Choroid plexus epithelial cell (primary cell): ENCODE measurements around the gene SIPA1.

Source experiments
- DNase-seq: peaks from one replicate; pipeline ENCODE4 v3.0.0-alpha.2; 2010; ENCODE audit warnings: low read depth
- H3K4me3 ChIP-seq: 2 replicates; pipeline ENCODE4 v1.5.1; 2011; ENCODE audit warnings: low read depth, mild to moderate bottlenecking, control low read depth, low read length, moderate library complexity
- CTCF ChIP-seq: conservative IDR thresholded peaks from 2 replicates; pipeline ENCODE4 v1.5.1; 2011; ENCODE audit warnings: low read depth, mild to moderate bottlenecking, control low read depth, inconsistent platforms, low read length, moderate library complexity

Gene SIPA1

GRCh38 chr11:65619281-65619928, 18.5 kb upstream of the SIPA1 start:
- H3K4me3 ChIP-seq: no peak overlapping the region
- TF ChIP-seq CTCF: no peak
- no peak for DNase-seq

GRCh38 chr11:65620666-65621065, 17.2 kb upstream of the SIPA1 start:
- no peak for DNase-seq
- no peak overlapping the region for H3K4me3 ChIP-seq
- TF ChIP-seq CTCF: no peak

- no peak for DNase-seq
- no peak for TF ChIP-seq CTCF
- H3K4me3 ChIP-seq: no peak overlapping the region
Observed at GRCh38 chr11:65621460-65621859, 16.4 kb upstream of the SIPA1 start.

- TF ChIP-seq CTCF: no peak
- H3K4me3 ChIP-seq: no peak overlapping the region
- DNase-seq: no peak
Observed at GRCh38 chr11:65622011-65622410, 15.9 kb upstream of the SIPA1 start.

- no peak overlapping the region for H3K4me3 ChIP-seq
- no peak for DNase-seq
- no peak for TF ChIP-seq CTCF
Observed at GRCh38 chr11:65623177-65623576, 14.7 kb upstream of the SIPA1 start.

GRCh38 chr11:65623852-65624616, 13.9 kb upstream of the SIPA1 start:
- DNase-seq: no peak
- no peak for TF ChIP-seq CTCF

More at GRCh38 chr11:65623852-65624616, 13.9 kb upstream of the SIPA1 start:
- H3K4me3 ChIP-seq: no peak overlapping the region
